ENCODE measurements around the gene ZNF366.

GRCh38 chr5:72497823-72498222, 9.4 kb downstream of the ZNF366 start:
- TF ChIP-seq CTCF (conservative IDR thresholded peaks at IDR 0.05) (no peak), EZH2 (IDR thresholded peaks at IDR 0.05; ENCODE audit: low read depth) (no peak)
